K562 (cell line): Measurements from ENCODE around the gene TMEM60. TPM values are rescaled to one million over a fixed set of nuclear protein-coding genes. Genes with fewer than 3 reads are reported as not detected.

Source experiments
- ARID1B ChIP-seq: fragments of 450-650 bp; IDR thresholded peaks from 2 replicates; pipeline ENCODE4 v1.6.1; 2016; ENCODE audit warnings: antibody characterized with exemption, mild to moderate bottlenecking, inconsistent platforms
- ATF1 ChIP-seq, 2 experiments: fragments of 450-650 bp in 1 of 2; IDR thresholded peaks; 2 replicates each; pipeline ENCODE4 v1.6.1; 2016; ENCODE audit warnings: missing compliant biosample characterization in 1 of 2, missing genetic modification characterization in 1 of 2
- CBFA2T3 ChIP-seq: fragments of 450-650 bp; IDR thresholded peaks from 2 replicates; pipeline ENCODE4 v1.6.1; 2017
- EHMT2 ChIP-seq: fragments of 450-650 bp; IDR thresholded peaks from 2 replicates; pipeline ENCODE4 v1.6.1; 2018; ENCODE audit warnings: antibody characterized with exemption
- GATA2 ChIP-seq: sonication (generic); formaldehyde crosslinking; IDR thresholded peaks from 2 replicates; pipeline ENCODE4 v1.4.0; 2020; ENCODE audit warnings: mild to moderate bottlenecking, missing genetic modification reagents
- KDM5B ChIP-seq: fragments of 200-600 bp; sonication (generic); IDR thresholded peaks from 2 replicates; pipeline ENCODE4 v1.6.1; 2012; ENCODE audit warnings: low read depth, mild to moderate bottlenecking, moderate library complexity, low read length, control low read depth, inconsistent platforms; ENCODE audit not compliant: insufficient replicate concordance
- MECOM ChIP-seq: fragments of 250-450 bp; sonication (Bioruptor Pico); IDR thresholded peaks from 2 replicates; pipeline ENCODE4 v1.8.0; 2022; ENCODE audit warnings: inconsistent platforms
- NCOR1 ChIP-seq: fragments of 450-650 bp; IDR thresholded peaks from 2 replicates; pipeline ENCODE4 v1.6.1; 2016; ENCODE audit warnings: mild to moderate bottlenecking, moderate library complexity
- NRF1 ChIP-seq, 2 experiments: fragments of 450-650 bp; IDR thresholded peaks in 1 of 2; conservative IDR thresholded peaks in 1 of 2; 2 replicates each; pipeline ENCODE4 v1.6.1; 2014; ENCODE audit warnings: mild to moderate bottlenecking in 2 of 2
- PML ChIP-seq: IDR thresholded peaks from 2 replicates; pipeline ENCODE4 v1.6.1; 2012; ENCODE audit warnings: low read length, inconsistent platforms
- TAL1 ChIP-seq: fragments of 450-650 bp; IDR thresholded peaks from 2 replicates; pipeline ENCODE4 v1.6.1; 2016; ENCODE audit warnings: mild to moderate bottlenecking
- TCF3 ChIP-seq: sonication (generic); formaldehyde crosslinking; IDR thresholded peaks from 2 replicates; pipeline ENCODE4 v1.4.0; 2020; ENCODE audit warnings: mild to moderate bottlenecking, missing genetic modification reagents
- TEAD4 ChIP-seq, 2 experiments: sonication (generic) in 1 of 2; formaldehyde crosslinking in 1 of 2; IDR thresholded peaks; 2 replicates each; pipeline versions ENCODE4 v1.6.1 to v1.8.0; 2012 to 2022; ENCODE audit warnings: borderline replicate concordance in 1 of 2, inconsistent platforms in 1 of 2, low read length in 1 of 2, mild to moderate bottlenecking in 1 of 2, missing genetic modification reagents in 1 of 2
- YY1 ChIP-seq, 3 experiments: IDR thresholded peaks; 2 replicates each; pipeline ENCODE4 v1.6.1; 2011; ENCODE audit warnings: low read length in 2 of 3, mild to moderate bottlenecking in 2 of 3, moderate library complexity in 2 of 3, borderline replicate concordance in 1 of 3, control low read depth in 1 of 3, low read depth in 1 of 3; ENCODE audit not compliant: insufficient read depth in 3 of 3, insufficient replicate concordance in 2 of 3, control insufficient read depth in 1 of 3, insufficient read length in 1 of 3; ENCODE audit errors: extremely low read depth in 1 of 3
- ZEB2 ChIP-seq: fragments of 450-650 bp; IDR thresholded peaks from 2 replicates; pipeline ENCODE4 v1.6.1; 2016
- polyA plus RNA-seq, 8 experiments: library from polyadenylated mRNA; depleted of rRNA in 4 of 8; stranded (reverse) in 5 of 8; unstranded in 3 of 8; fragments of >200 nt; fragmentation: Nextera tagmentation in 2 of 8; fragmentation: Illumina TruSeq in 1 of 8; extraction: Ambion mirVana in 2 of 8; extraction: Trizol in 1 of 8; gene quantifications; 2 replicates each; pipeline versions ENCODE4 v1.2.1 to v1.2.3, GENCODE V29; 2011 to 2014; ENCODE audit warnings: inconsistent platforms in 1 of 8, missing spikeins in 1 of 8
- total RNA-seq, 7 experiments: library from RNA; depleted of rRNA in 6 of 7; stranded (reverse); fragments of >200 nt in 6 of 7; fragmentation: Illumina TruSeq in 2 of 7; extraction: Trizol in 2 of 7; gene quantifications; 2 replicates each; pipeline versions ENCODE4 v1.2.1 to v1.2.3, GENCODE V29; 2011 to 2021; ENCODE audit warnings: low replicate concordance in 1 of 7
- TF ChIP-seq, protein P1 (sequence below), 2 experiments: fragments of 450-650 bp; formaldehyde crosslinking in 1 of 2; IDR thresholded peaks; 2 replicates each; pipeline versions ENCODE4 v1.4.0 to v1.6.1; 2014 to 2020; ENCODE audit warnings: mild to moderate bottlenecking in 2 of 2, borderline replicate concordance in 1 of 2, low read depth in 1 of 2
- TF ChIP-seq, protein P2 (sequence below): sonication (generic); formaldehyde crosslinking; IDR thresholded peaks from 2 replicates; pipeline ENCODE4 v1.8.1; 2022; ENCODE audit warnings: missing genetic modification reagents
- TF ChIP-seq, protein P3 (sequence below): sonication (generic); formaldehyde crosslinking; IDR thresholded peaks from 2 replicates; pipeline ENCODE4 v1.8.0; 2022; ENCODE audit warnings: mild to moderate bottlenecking, missing genetic modification reagents

The TMEM60 gene
- total and polyA plus RNA-seq, 9 of the 15 experiments (the other 6 are each of a cell fraction or from before 2014, with no cell fraction given), result 12.5 to 140 (median 38.4) TPM

DNA sequence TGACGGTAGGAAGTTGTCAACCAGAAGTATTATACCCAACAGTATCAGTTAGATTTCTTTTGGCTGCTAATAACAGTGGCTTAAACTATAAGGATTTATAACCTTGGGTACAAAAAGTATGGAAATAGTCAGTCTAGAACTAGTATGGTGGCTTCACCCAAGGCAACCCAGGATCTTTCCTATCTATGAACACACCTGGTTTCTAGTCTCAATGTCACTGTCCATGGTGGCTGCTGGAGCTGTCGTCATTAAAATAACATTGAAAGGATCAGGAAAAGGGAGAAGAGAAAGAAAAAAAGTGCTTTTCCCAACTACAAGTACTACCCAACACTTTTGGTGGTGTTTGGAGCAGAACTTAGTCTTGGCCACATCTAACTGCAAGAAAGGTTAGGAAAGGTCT, 28.1 kb upstream of the TMEM60 start (continued):
- TF ChIP-seq, protein P1, sequence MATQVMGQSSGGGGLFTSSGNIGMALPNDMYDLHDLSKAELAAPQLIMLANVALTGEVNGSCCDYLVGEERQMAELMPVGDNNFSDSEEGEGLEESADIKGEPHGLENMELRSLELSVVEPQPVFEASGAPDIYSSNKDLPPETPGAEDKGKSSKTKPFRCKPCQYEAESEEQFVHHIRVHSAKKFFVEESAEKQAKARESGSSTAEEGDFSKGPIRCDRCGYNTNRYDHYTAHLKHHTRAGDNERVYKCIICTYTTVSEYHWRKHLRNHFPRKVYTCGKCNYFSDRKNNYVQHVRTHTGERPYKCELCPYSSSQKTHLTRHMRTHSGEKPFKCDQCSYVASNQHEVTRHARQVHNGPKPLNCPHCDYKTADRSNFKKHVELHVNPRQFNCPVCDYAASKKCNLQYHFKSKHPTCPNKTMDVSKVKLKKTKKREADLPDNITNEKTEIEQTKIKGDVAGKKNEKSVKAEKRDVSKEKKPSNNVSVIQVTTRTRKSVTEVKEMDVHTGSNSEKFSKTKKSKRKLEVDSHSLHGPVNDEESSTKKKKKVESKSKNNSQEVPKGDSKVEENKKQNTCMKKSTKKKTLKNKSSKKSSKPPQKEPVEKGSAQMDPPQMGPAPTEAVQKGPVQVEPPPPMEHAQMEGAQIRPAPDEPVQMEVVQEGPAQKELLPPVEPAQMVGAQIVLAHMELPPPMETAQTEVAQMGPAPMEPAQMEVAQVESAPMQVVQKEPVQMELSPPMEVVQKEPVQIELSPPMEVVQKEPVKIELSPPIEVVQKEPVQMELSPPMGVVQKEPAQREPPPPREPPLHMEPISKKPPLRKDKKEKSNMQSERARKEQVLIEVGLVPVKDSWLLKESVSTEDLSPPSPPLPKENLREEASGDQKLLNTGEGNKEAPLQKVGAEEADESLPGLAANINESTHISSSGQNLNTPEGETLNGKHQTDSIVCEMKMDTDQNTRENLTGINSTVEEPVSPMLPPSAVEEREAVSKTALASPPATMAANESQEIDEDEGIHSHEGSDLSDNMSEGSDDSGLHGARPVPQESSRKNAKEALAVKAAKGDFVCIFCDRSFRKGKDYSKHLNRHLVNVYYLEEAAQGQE (IDR thresholded peaks at IDR 0.05; ENCODE audit: borderline replicate concordance), result peak; percentile 98
- TF ChIP-seq, protein P1 (CRISPR knock-in tag; IDR thresholded peaks at IDR 0.05; ENCODE audit: low read depth), result peak; percentile 85
- no peak for TF ChIP-seq ATF1 (CRISPR knock-in tag; IDR thresholded peaks at IDR 0.05)
- 0 out of 2 replicates have a peak, but pooled peaks have one; percentile 10 for TF ChIP-seq ATF1 (tag; IDR thresholded peaks at IDR 0.05)
- peak; percentile 72 for TF ChIP-seq TCF3 (CRISPR knock-in tag)
- peak; percentile 66 for TF ChIP-seq ARID1B
- peak; percentile 27; the same call in 1 of the 2 replicates for TF ChIP-seq PML
- peak; percentile 58; the same call in 1 of the 2 replicates for TF ChIP-seq TAL1
- peak; percentile 45; the same call in 1 of the 2 replicates for TF ChIP-seq GATA2
- no peak for TF ChIP-seq NRF1 (conservative IDR thresholded peaks at IDR 0.05 in 1 of 2, IDR thresholded peaks at IDR 0.05 in 1 of 2)
- 0 out of 2 replicates have a peak, but pooled peaks have one; percentile 26 for TF ChIP-seq ZEB2
- TF ChIP-seq MECOM, result 0 out of 2 replicates have a peak, but pooled peaks have one; percentile 48
- peak; percentile 97 for TF ChIP-seq EHMT2
- TF ChIP-seq, protein P2, sequence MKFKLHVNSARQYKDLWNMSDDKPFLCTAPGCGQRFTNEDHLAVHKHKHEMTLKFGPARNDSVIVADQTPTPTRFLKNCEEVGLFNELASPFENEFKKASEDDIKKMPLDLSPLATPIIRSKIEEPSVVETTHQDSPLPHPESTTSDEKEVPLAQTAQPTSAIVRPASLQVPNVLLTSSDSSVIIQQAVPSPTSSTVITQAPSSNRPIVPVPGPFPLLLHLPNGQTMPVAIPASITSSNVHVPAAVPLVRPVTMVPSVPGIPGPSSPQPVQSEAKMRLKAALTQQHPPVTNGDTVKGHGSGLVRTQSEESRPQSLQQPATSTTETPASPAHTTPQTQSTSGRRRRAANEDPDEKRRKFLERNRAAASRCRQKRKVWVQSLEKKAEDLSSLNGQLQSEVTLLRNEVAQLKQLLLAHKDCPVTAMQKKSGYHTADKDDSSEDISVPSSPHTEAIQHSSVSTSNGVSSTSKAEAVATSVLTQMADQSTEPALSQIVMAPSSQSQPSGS (CRISPR knock-in tag), result no peak
- TF ChIP-seq TEAD4 (IDR thresholded peaks at IDR 0.05; ENCODE audit: low read length), result 0 out of 2 replicates have a peak, but pooled peaks have one; percentile 33
- no peak for TF ChIP-seq TEAD4 (CRISPR knock-in tag; IDR thresholded peaks at IDR 0.05; ENCODE audit: borderline replicate concordance)
- TF ChIP-seq NCOR1, result peak; percentile 26; the same call in 1 of the 2 replicates
- peak; percentile 51 for TF ChIP-seq CBFA2T3
- TF ChIP-seq KDM5B, result no peak
- peak in 1 of 3 experiments; percentile 53 for TF ChIP-seq YY1 (IDR thresholded peaks at IDR 0.05; ENCODE audit: borderline replicate concordance in 1 of 3, control insufficient read depth in 1 of 3, extremely low read depth in 1 of 3, insufficient read depth in 3 of 3, insufficient read length in 1 of 3, insufficient replicate concordance in 2 of 3, low read depth in 1 of 3, low read length in 2 of 3)
- TF ChIP-seq, protein P3, sequence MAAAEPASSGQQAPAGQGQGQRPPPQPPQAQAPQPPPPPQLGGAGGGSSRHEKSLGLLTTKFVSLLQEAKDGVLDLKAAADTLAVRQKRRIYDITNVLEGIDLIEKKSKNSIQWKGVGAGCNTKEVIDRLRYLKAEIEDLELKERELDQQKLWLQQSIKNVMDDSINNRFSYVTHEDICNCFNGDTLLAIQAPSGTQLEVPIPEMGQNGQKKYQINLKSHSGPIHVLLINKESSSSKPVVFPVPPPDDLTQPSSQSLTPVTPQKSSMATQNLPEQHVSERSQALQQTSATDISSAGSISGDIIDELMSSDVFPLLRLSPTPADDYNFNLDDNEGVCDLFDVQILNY, result no peak
